ENCODE data around the gene VSIR.

GRCh38 chr10:71747039-71747531, 26.2 kb downstream of the VSIR start:
- no peak for TF ChIP-seq CTCF (conservative IDR thresholded peaks at IDR 0.05)
- no peak for TF ChIP-seq EZH2 (IDR thresholded peaks at IDR 0.05; ENCODE audit: low read depth)

Measured in PC-9 (cell line).